ENCODE results near the gene KCTD16. TPM values are rescaled to one million over a fixed set of nuclear protein-coding genes. Genes with fewer than 3 reads are reported as not detected.

Gene KCTD16
- total RNA-seq, 4 donors from 2014 or later: not detected

DNA sequence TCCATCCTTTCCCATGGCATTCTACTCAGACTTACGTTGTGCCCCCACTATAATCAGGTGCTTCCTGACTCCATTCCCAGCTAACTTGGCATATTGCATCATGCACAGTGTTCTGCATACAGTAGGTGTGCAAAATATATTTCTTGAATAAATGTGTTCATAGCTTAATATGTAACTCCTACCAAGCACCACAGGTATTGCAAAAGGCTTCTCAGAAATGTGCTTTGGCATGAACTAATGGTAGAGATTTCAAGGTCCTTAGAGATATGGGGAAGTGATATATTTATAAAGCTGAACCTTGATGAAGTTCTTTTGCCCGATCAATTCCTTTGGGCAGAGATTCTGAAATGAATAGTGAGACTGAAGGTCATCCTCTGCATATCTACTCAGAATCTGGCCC lies 220.4 kb downstream of the KCTD16 start:
- intact Hi-C loops (cut with DNase I): no loop called here
- no peak for DNase-seq
- Histone ChIP-seq H3K27me3 (no peaks in the 10 kb centered on the region), H3K9me3 (no peaks in the 10 kb centered on the region), H3K36me3 (no peaks in the 10 kb centered on the region), H3K4me3 (no peak overlapping the region), H3K4me1 (no peaks in the 10 kb centered on the region), H3K27ac (no peak overlapping the region)
- WGBS, 2 donors: 72 to 81% methylated on average over 2 of the region's 2 CpGs
- TF ChIP-seq POLR2A (IDR thresholded peaks at IDR 0.05): no peak
- TF ChIP-seq, protein P1, sequence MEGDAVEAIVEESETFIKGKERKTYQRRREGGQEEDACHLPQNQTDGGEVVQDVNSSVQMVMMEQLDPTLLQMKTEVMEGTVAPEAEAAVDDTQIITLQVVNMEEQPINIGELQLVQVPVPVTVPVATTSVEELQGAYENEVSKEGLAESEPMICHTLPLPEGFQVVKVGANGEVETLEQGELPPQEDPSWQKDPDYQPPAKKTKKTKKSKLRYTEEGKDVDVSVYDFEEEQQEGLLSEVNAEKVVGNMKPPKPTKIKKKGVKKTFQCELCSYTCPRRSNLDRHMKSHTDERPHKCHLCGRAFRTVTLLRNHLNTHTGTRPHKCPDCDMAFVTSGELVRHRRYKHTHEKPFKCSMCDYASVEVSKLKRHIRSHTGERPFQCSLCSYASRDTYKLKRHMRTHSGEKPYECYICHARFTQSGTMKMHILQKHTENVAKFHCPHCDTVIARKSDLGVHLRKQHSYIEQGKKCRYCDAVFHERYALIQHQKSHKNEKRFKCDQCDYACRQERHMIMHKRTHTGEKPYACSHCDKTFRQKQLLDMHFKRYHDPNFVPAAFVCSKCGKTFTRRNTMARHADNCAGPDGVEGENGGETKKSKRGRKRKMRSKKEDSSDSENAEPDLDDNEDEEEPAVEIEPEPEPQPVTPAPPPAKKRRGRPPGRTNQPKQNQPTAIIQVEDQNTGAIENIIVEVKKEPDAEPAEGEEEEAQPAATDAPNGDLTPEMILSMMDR (IDR thresholded peaks at IDR 0.05): no peak

DNA sequence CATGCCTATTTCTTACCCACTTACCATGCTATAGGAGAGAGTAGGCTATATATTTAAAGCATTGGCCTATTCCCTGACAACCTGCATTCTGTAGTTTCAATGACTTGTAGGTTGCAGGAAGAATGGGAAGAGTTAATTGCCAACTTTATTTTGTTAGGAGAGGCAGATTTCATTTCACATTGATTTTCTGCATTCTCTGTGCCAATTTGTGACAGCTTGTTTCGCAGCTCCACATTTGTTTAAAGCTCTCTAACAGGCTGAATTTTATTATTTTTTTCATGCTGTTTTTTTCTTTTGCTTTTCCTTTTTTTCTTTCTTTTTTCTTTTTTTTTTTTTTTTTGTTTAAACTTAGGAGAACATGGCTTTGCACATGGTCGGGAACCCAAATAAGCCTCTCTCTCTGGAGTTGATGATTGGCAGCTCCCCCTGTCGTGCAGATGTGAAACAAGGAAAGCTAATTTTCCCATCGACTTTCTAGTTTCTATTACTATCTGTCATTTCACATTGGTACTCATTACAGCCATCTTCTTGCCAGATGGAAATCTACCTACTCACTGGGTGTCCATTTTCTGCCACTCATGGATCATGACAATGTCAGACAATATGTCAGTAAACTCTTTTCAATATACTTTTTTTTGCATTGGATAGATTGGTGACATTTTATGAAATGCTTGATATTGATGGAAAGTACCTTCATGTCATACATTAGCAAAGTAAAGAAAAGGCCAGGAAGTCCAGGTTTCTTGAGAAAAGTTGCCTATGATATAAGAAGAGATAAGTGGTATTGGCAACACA lies 223.2 kb downstream of the KCTD16 start:
- Histone ChIP-seq H3K27me3 (no peaks in the 10 kb centered on the region), H3K4me1 (no peaks in the 10 kb centered on the region), H3K4me3 (no peak overlapping the region), H3K36me3 (no peaks in the 10 kb centered on the region), H3K27ac (no peak overlapping the region), H3K9me3 (no peaks in the 10 kb centered on the region)
- WGBS, 2 donors: 51 to 61% methylated on average over 4 of the region's 4 CpGs
- DNase-seq: no peak
- TF ChIP-seq, protein P1 (IDR thresholded peaks at IDR 0.05): no peak
- TF ChIP-seq POLR2A (IDR thresholded peaks at IDR 0.05): no peak
- intact Hi-C loops (cut with DNase I): no loop called here

DNA sequence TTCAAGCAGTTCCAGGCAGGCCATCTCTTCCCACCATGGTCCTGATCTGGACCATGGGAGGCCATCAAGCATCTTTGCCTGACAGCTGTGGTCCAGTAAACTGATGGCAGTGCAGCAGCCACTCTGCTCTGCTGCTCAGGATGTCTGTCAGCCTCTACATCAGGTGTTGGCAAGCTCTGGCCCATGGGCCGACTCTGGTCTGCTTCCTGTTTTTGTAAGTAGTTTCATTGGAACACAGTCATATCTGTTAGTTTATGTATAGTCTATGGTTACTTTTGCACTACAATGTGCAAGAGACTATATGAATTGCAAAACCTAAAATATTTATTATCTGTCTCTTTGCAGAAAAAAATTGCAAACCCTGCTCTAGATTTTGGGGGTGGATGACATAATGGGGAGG lies 225.0 kb downstream of the KCTD16 start:
- no peak for TF ChIP-seq POLR2A (IDR thresholded peaks at IDR 0.05)
- TF ChIP-seq, protein P1 (IDR thresholded peaks at IDR 0.05): no peak
- WGBS, 2 donors: 57% methylated on average over 1 of the region's 1 CpG; no CpG with 5 or more reads in 1 of the 2 donors
- Histone ChIP-seq H3K27ac (no peak overlapping the region), H3K4me1 (no peaks in the 10 kb centered on the region), H3K9me3 (no peaks in the 10 kb centered on the region), H3K36me3 (no peaks in the 10 kb centered on the region), H3K27me3 (no peaks in the 10 kb centered on the region), H3K4me3 (no peak overlapping the region)
- DNase-seq: no peak
- intact Hi-C loops (cut with DNase I): no loop called here

DNA sequence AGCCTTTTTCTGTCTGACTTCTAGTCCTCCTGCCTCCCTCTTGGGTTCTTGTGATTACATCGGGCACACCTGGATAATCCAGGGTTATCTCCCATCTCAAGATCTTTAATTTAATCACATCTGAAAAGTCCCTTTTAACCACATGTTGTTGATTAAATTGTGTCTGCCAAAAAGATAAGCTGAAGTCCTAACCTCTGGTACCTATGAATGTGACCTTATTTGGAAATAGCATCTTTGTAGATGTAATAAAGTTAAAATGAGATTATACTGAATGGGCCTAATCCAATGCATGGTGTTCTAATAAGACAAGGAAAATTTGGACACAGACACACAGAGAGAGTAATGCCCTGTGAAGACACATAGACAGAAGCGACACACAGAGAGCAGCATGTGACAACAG lies 232.4 kb downstream of the KCTD16 start:
- H3K36me3 ChIP-seq: no peaks in the 10 kb centered on the region
- no peak for TF ChIP-seq POLR2A (IDR thresholded peaks at IDR 0.05)
- TF ChIP-seq, protein P1 (IDR thresholded peaks at IDR 0.05): no peak
- no peaks in the 10 kb centered on the region for H3K4me1 ChIP-seq
- intact Hi-C loops (cut with DNase I): no loop called here
- no peaks in the 10 kb centered on the region for H3K9me3 ChIP-seq
- no peak overlapping the region for H3K27ac ChIP-seq
- H3K4me3 ChIP-seq: no peak overlapping the region
- no peaks in the 10 kb centered on the region for H3K27me3 ChIP-seq
- DNase-seq: no peak
- 78 to 81% methylated on average over 2 of the region's 2 CpGs for WGBS, 2 donors

DNA sequence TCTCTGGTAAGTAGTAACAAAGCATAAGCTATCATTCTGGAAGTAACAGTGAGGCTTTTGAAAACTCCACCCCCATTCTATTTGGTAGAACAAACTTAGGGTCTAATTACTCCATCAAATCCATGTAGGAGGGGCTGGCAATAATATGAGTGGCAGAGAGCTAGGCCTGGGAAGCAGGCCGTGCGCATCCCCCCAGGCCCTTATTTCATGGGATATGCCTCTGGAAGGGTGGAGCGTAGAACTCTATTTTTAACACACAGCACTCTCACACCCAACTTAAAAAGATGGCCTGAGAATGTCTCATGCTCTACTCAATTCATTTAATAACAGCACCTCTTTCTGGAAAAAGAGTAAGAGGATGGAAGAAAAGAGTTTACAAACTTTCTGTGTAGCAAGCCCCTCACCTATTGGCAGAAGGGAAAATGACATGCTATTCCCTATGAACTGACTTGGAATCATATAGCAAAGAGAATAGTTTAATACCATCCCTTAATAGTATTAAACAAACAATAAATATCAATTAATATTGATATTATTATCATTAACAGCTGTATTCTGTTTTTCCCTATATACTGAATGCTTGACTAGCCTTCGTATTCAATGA lies 233.2 kb downstream of the KCTD16 start:
- 73 to 86% methylated on average over 2 to 4 of the region's 4 CpGs for WGBS, 2 donors
- H3K9me3 ChIP-seq: no peaks in the 10 kb centered on the region
- intact Hi-C loops (cut with DNase I): no loop called here
- no peak overlapping the region for H3K27ac ChIP-seq
- no peaks in the 10 kb centered on the region for H3K4me1 ChIP-seq
- no peak overlapping the region for H3K4me3 ChIP-seq
- no peaks in the 10 kb centered on the region for H3K36me3 ChIP-seq
- no peaks in the 10 kb centered on the region for H3K27me3 ChIP-seq
- no peak for TF ChIP-seq POLR2A (IDR thresholded peaks at IDR 0.05)
- TF ChIP-seq, protein P1 (IDR thresholded peaks at IDR 0.05): no peak
- no peak for DNase-seq
